ENCODE measurements around the gene CFAP299.

CFAP299 gene

GRCh38 chr4:80484712-80485111, 149.2 kb downstream of the CFAP299 start:
- DNase-seq (ENCODE audit: low spot score) = no peak
- Histone ChIP-seq H3K9me3 (replicated peaks in 1 of 2; ENCODE audit: control insufficient read depth in 2 of 2, insufficient read depth in 1 of 2, low read depth in 1 of 2, low read length in 2 of 2) (no peaks in the 10 kb centered on the region), H3K14ac (ENCODE audit: low read length) (no peak overlapping the region), H2BK12ac (ENCODE audit: low read length) (no peak overlapping the region), H2BK120ac (ENCODE audit: low read depth, low read length) (no peak overlapping the region), H4K91ac (ENCODE audit: low read depth, low read length, poor library complexity) (no peak overlapping the region), H3K79me1 (ENCODE audit: low read depth, low read length) (no peaks in the 10 kb centered on the region), H3K27me3 (ENCODE audit: control insufficient read depth in 3 of 3, insufficient read depth in 3 of 3, low read depth in 1 of 3, low read length in 3 of 3) (no peaks in the 10 kb centered on the region), H3K4me2 (ENCODE audit: insufficient read depth, low read length, poor library complexity, severe bottlenecking) (no peak overlapping the region), H3K4me1 (ENCODE audit: control insufficient read depth in 2 of 2, insufficient read depth in 1 of 2, low read depth in 1 of 2, low read length in 2 of 2) (no peaks in the 10 kb centered on the region), H2AK5ac (ENCODE audit: low read depth, low read length) (no peak overlapping the region), H3K4me3 (ENCODE audit: low read length in 2 of 2) (no peak overlapping the region), H2AFZ (ENCODE audit: low read length) (no peak overlapping the region), H3K36me3 (replicated peaks in 1 of 2; ENCODE audit: control insufficient read depth in 2 of 2, insufficient read depth in 2 of 2, low read length in 2 of 2) (no peaks in the 10 kb centered on the region), H2BK5ac (ENCODE audit: low read length) (no peak overlapping the region), H3K23ac (ENCODE audit: low read depth, low read length, poor library complexity) (no peak overlapping the region), H3K18ac (ENCODE audit: low read length) (no peak overlapping the region), H3K27ac (replicated peaks; ENCODE audit: low read length) (no peak overlapping the region), H3K9ac (ENCODE audit: low read depth, low read length, poor library complexity) (no peak overlapping the region), H2BK15ac (ENCODE audit: low read length) (no peak overlapping the region), H4K8ac (ENCODE audit: low read depth, low read length) (no peak overlapping the region), H3K4ac (ENCODE audit: low read length) (no peak overlapping the region)
- WGBS, 2 donors (ENCODE audit: extremely low coverage in 2 of 2, insufficient read length in 2 of 2, insufficient replicate concordance in 1 of 2) = no CpG with 5 or more reads among the region's 2 CpGs

- Histone ChIP-seq H3K9me3 (replicated peaks in 1 of 2; ENCODE audit: control insufficient read depth in 2 of 2, insufficient read depth in 1 of 2, low read depth in 1 of 2, low read length in 2 of 2) (no peaks in the 10 kb centered on the region), H2BK15ac (ENCODE audit: low read length) (no peak overlapping the region), H3K36me3 (replicated peaks in 1 of 2; ENCODE audit: control insufficient read depth in 2 of 2, insufficient read depth in 2 of 2, low read length in 2 of 2) (no peaks in the 10 kb centered on the region), H3K4me2 (ENCODE audit: insufficient read depth, low read length, poor library complexity, severe bottlenecking) (no peak overlapping the region), H4K91ac (ENCODE audit: low read depth, low read length, poor library complexity) (no peak overlapping the region), H3K18ac (ENCODE audit: low read length) (no peak overlapping the region), H3K9ac (ENCODE audit: low read depth, low read length, poor library complexity) (no peak overlapping the region), H3K27ac (replicated peaks; ENCODE audit: low read length) (no peak overlapping the region), H3K14ac (ENCODE audit: low read length) (no peak overlapping the region), H4K8ac (ENCODE audit: low read depth, low read length) (no peak overlapping the region), H2BK120ac (ENCODE audit: low read depth, low read length) (no peak overlapping the region), H3K23ac (ENCODE audit: low read depth, low read length, poor library complexity) (no peak overlapping the region), H3K4ac (ENCODE audit: low read length) (no peak overlapping the region), H2BK5ac (ENCODE audit: low read length) (no peak overlapping the region), H3K27me3 (ENCODE audit: control insufficient read depth in 3 of 3, insufficient read depth in 3 of 3, low read depth in 1 of 3, low read length in 3 of 3) (no peaks in the 10 kb centered on the region), H3K4me3 (ENCODE audit: low read length in 2 of 2) (no peak overlapping the region), H3K79me1 (ENCODE audit: low read depth, low read length) (no peaks in the 10 kb centered on the region), H2AFZ (ENCODE audit: low read length) (no peak overlapping the region), H2AK5ac (ENCODE audit: low read depth, low read length) (no peak overlapping the region), H2BK12ac (ENCODE audit: low read length) (no peak overlapping the region), H3K4me1 (ENCODE audit: control insufficient read depth in 2 of 2, insufficient read depth in 1 of 2, low read depth in 1 of 2, low read length in 2 of 2) (no peaks in the 10 kb centered on the region)
- WGBS, 2 donors (ENCODE audit: extremely low coverage in 2 of 2, insufficient read length in 2 of 2, insufficient replicate concordance in 1 of 2) = no CpG with 5 or more reads among the region's 3 CpGs
- DNase-seq (ENCODE audit: low spot score) = peak; percentile 18
These were observed 151.1 kb downstream of the CFAP299 start for GRCh38 chr4:80486603-80487002.

- no peak overlapping the region for H4K8ac ChIP-seq (ENCODE audit: low read depth, low read length)
- no CpG with 5 or more reads among the region's 4 CpGs for whole genome bisulfite sequencing, 2 donors (ENCODE audit: extremely low coverage in 2 of 2, insufficient read length in 2 of 2, insufficient replicate concordance in 1 of 2)
These were observed 154.3 kb downstream of the CFAP299 start for GRCh38 chr4:80489798-80490197.

GRCh38 chr4:80492761-80493160, 157.2 kb downstream of the CFAP299 start:
- no peak overlapping the region for H2BK12ac ChIP-seq (ENCODE audit: low read length)
- no peaks in the 10 kb centered on the region for H3K4me1 ChIP-seq (ENCODE audit: control insufficient read depth in 2 of 2, insufficient read depth in 1 of 2, low read depth in 1 of 2, low read length in 2 of 2)
- no CpG with 5 or more reads among the region's 1 CpG for WGBS, 2 donors (ENCODE audit: extremely low coverage in 2 of 2, insufficient read length in 2 of 2, insufficient replicate concordance in 1 of 2)
- H3K27ac ChIP-seq (replicated peaks; ENCODE audit: low read length) = no peak overlapping the region
- no peak for DNase-seq (ENCODE audit: low spot score)
- no peaks in the 10 kb centered on the region for H3K27me3 ChIP-seq (ENCODE audit: control insufficient read depth in 3 of 3, insufficient read depth in 3 of 3, low read depth in 1 of 3, low read length in 3 of 3)
- H3K36me3 ChIP-seq (replicated peaks in 1 of 2; ENCODE audit: control insufficient read depth in 2 of 2, insufficient read depth in 2 of 2, low read length in 2 of 2) = no peaks in the 10 kb centered on the region
- no peak overlapping the region for H4K91ac ChIP-seq (ENCODE audit: low read depth, low read length, poor library complexity)
- H2BK5ac ChIP-seq (ENCODE audit: low read length) = no peak overlapping the region
- no peak overlapping the region for H4K8ac ChIP-seq (ENCODE audit: low read depth, low read length)
- H3K9me3 ChIP-seq (replicated peaks in 1 of 2; ENCODE audit: control insufficient read depth in 2 of 2, insufficient read depth in 1 of 2, low read depth in 1 of 2, low read length in 2 of 2) = peaks cover 0 to 2% of the 10 kb centered on the region in 2 donors
- H3K14ac ChIP-seq (ENCODE audit: low read length) = no peak overlapping the region
- no peak overlapping the region for H2BK120ac ChIP-seq (ENCODE audit: low read depth, low read length)
- H2AK5ac ChIP-seq (ENCODE audit: low read depth, low read length) = no peak overlapping the region
- H3K4me3 ChIP-seq (ENCODE audit: low read length in 2 of 2) = no peak overlapping the region
- H2BK15ac ChIP-seq (ENCODE audit: low read length) = no peak overlapping the region
- H3K4me2 ChIP-seq (ENCODE audit: insufficient read depth, low read length, poor library complexity, severe bottlenecking) = no peak overlapping the region
- H3K9ac ChIP-seq (ENCODE audit: low read depth, low read length, poor library complexity) = no peak overlapping the region
- H3K4ac ChIP-seq (ENCODE audit: low read length) = no peak overlapping the region
- H3K23ac ChIP-seq (ENCODE audit: low read depth, low read length, poor library complexity) = no peak overlapping the region
- no peak overlapping the region for H2AFZ ChIP-seq (ENCODE audit: low read length)
- no peaks in the 10 kb centered on the region for H3K79me1 ChIP-seq (ENCODE audit: low read depth, low read length)
- no peak overlapping the region for H3K18ac ChIP-seq (ENCODE audit: low read length)

More at GRCh38 chr4:80489798-80490197, 154.3 kb downstream of the CFAP299 start:
- no peak overlapping the region for H3K18ac ChIP-seq (ENCODE audit: low read length)
- H4K91ac ChIP-seq (ENCODE audit: low read depth, low read length, poor library complexity) = no peak overlapping the region
- H3K27ac ChIP-seq (replicated peaks; ENCODE audit: low read length) = no peak overlapping the region
- H3K79me1 ChIP-seq (ENCODE audit: low read depth, low read length) = no peaks in the 10 kb centered on the region
- DNase-seq (ENCODE audit: low spot score) = no peak
- no peak overlapping the region for H3K9ac ChIP-seq (ENCODE audit: low read depth, low read length, poor library complexity)
- no peaks in the 10 kb centered on the region for H3K9me3 ChIP-seq (replicated peaks in 1 of 2; ENCODE audit: control insufficient read depth in 2 of 2, insufficient read depth in 1 of 2, low read depth in 1 of 2, low read length in 2 of 2)
- H2BK120ac ChIP-seq (ENCODE audit: low read depth, low read length) = no peak overlapping the region
- H2BK15ac ChIP-seq (ENCODE audit: low read length) = no peak overlapping the region
- H3K23ac ChIP-seq (ENCODE audit: low read depth, low read length, poor library complexity) = no peak overlapping the region
- no peak overlapping the region for H3K4me3 ChIP-seq (ENCODE audit: low read length in 2 of 2)
- no peaks in the 10 kb centered on the region for H3K36me3 ChIP-seq (replicated peaks in 1 of 2; ENCODE audit: control insufficient read depth in 2 of 2, insufficient read depth in 2 of 2, low read length in 2 of 2)
- H3K4me1 ChIP-seq (ENCODE audit: control insufficient read depth in 2 of 2, insufficient read depth in 1 of 2, low read depth in 1 of 2, low read length in 2 of 2) = no peaks in the 10 kb centered on the region
- no peak overlapping the region for H2AFZ ChIP-seq (ENCODE audit: low read length)
- no peak overlapping the region for H2BK5ac ChIP-seq (ENCODE audit: low read length)
- no peak overlapping the region for H2BK12ac ChIP-seq (ENCODE audit: low read length)
- no peak overlapping the region for H3K4me2 ChIP-seq (ENCODE audit: insufficient read depth, low read length, poor library complexity, severe bottlenecking)
- no peak overlapping the region for H2AK5ac ChIP-seq (ENCODE audit: low read depth, low read length)
- no peak overlapping the region for H3K4ac ChIP-seq (ENCODE audit: low read length)
- no peak overlapping the region for H3K14ac ChIP-seq (ENCODE audit: low read length)
- no peaks in the 10 kb centered on the region for H3K27me3 ChIP-seq (ENCODE audit: control insufficient read depth in 3 of 3, insufficient read depth in 3 of 3, low read depth in 1 of 3, low read length in 3 of 3)

All from neuronal stem cell (in vitro differentiated cells).